Neural progenitor cell (in vitro differentiated cells): Measurements from ENCODE around the gene GNB1.

Experiments used
- EZH2 ChIP-seq: fragments of 200-600 bp; sonication (generic); IDR thresholded peaks from 2 replicates; pipeline ENCODE4 v1.6.1; 2017; ENCODE audit warnings: antibody characterized with exemption, mild to moderate bottlenecking, moderate library complexity
- EZH2phosphoT487 ChIP-seq: fragments of 200-600 bp; sonication (generic); IDR thresholded peaks from 2 replicates; pipeline ENCODE4 v1.6.1; 2017; ENCODE audit warnings: antibody characterized with exemption
- TF ChIP-seq, protein P1 (sequence below): fragments of 200-600 bp; sonication (generic); IDR thresholded peaks from 2 replicates; pipeline ENCODE4 v1.5.1; 2017; ENCODE audit warnings: antibody characterized with exemption, mild to moderate bottlenecking

DNA sequence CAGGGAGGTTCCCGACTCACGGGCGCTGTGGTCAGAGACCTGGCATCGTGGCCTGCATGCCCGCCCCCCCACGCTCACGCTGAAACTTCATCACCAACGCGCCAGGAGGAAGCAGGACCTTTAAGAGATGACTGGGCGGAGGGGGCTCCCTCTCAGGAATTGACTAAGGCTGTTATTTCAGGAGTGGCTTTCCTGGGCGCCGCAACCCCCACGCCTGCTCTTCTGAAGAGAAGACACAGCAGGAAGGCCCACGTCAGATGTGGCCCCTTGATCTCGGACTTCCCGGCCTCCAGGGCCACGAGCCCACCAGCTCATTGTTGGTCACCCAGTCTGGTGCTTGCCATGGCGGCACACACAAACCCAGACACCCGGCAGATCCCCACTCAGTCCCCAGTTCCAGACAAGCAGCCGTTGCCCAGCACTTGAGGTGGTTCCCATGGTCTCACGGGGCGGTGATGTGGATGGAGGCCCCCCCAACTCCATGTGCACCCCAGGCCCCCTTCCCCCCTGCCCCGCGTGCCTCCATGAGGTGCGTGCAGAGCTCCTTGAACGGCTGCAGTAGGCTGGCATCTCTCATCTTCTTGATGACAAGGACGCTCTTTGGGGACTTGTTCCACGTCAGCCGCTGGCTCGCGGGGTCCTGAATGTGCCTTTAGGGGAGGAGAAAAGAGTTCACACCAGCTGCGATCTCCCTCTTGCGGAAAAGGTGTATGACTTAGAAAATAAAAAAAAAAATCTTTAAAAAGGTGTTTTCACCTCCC, 134.0 kb downstream of the GNB1 start:
- TF ChIP-seq, protein P1, sequence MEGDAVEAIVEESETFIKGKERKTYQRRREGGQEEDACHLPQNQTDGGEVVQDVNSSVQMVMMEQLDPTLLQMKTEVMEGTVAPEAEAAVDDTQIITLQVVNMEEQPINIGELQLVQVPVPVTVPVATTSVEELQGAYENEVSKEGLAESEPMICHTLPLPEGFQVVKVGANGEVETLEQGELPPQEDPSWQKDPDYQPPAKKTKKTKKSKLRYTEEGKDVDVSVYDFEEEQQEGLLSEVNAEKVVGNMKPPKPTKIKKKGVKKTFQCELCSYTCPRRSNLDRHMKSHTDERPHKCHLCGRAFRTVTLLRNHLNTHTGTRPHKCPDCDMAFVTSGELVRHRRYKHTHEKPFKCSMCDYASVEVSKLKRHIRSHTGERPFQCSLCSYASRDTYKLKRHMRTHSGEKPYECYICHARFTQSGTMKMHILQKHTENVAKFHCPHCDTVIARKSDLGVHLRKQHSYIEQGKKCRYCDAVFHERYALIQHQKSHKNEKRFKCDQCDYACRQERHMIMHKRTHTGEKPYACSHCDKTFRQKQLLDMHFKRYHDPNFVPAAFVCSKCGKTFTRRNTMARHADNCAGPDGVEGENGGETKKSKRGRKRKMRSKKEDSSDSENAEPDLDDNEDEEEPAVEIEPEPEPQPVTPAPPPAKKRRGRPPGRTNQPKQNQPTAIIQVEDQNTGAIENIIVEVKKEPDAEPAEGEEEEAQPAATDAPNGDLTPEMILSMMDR = no peak
- no peak for TF ChIP-seq EZH2
- no peak for TF ChIP-seq EZH2phosphoT487
